ENCODE measurements around the gene GCNT1.

GCNT1 gene

GRCh38 chr9:76423216-76424177 lies 35.5 kb upstream of the GCNT1 start:
- Histone ChIP-seq H3K36me3 (ENCODE audit: control insufficient read depth in 1 of 2, insufficient read depth in 2 of 2, low read depth in 1 of 2, low read length in 2 of 2) (no peaks in the 10 kb centered on the region), H4K91ac (ENCODE audit: low read length) (no peak overlapping the region), H3K27me3 (ENCODE audit: control insufficient read depth in 1 of 2, insufficient read depth in 1 of 2, low read length in 2 of 2) (no peaks in the 10 kb centered on the region), H4K8ac (ENCODE audit: low read length) (no peak overlapping the region), H3K27ac (ENCODE audit: low read length, poor library complexity, severe bottlenecking) (no peak overlapping the region), H2AK5ac (ENCODE audit: low read length, severe bottlenecking) (no peak overlapping the region), H3K4ac (ENCODE audit: low read depth in 1 of 2, low read length in 2 of 2) (no peak overlapping the region), H3K18ac (ENCODE audit: low read depth in 1 of 2, low read length in 2 of 2) (no peak overlapping the region), H3K79me1 (replicated peaks; ENCODE audit: low read length, poor library complexity, severe bottlenecking) (no peaks in the 10 kb centered on the region), H3K23ac (ENCODE audit: low read length in 2 of 2) (no peak overlapping the region), H3K4me2 (ENCODE audit: low read length, poor library complexity, severe bottlenecking) (no peak overlapping the region), H3K14ac (ENCODE audit: low read length in 2 of 2) (no peak overlapping the region), H2BK120ac (ENCODE audit: low read depth, low read length) (no peak overlapping the region), H3K4me3 (ENCODE audit: insufficient read depth in 1 of 2, low read depth in 1 of 2, low read length in 2 of 2) (no peak overlapping the region), H3K9ac (ENCODE audit: low read length) (no peak overlapping the region), H3K4me1 (ENCODE audit: control insufficient read depth, insufficient read depth, low read depth, low read length) (no peaks in the 10 kb centered on the region), H2BK5ac (ENCODE audit: low read depth, low read length, poor library complexity, severe bottlenecking) (no peak overlapping the region), H3K9me3 (ENCODE audit: control insufficient read depth, low read length) (no peaks in the 10 kb centered on the region), H2AFZ (ENCODE audit: low read depth, low read length) (no peak overlapping the region), H2BK12ac (ENCODE audit: low read length in 2 of 2) (no peak overlapping the region), H2BK15ac (ENCODE audit: low read depth, poor library complexity, severe bottlenecking) (no peak overlapping the region)
- no peak for DNase-seq
- WGBS, result no CpG with 5 or more reads among the region's 2 CpGs

DNA sequence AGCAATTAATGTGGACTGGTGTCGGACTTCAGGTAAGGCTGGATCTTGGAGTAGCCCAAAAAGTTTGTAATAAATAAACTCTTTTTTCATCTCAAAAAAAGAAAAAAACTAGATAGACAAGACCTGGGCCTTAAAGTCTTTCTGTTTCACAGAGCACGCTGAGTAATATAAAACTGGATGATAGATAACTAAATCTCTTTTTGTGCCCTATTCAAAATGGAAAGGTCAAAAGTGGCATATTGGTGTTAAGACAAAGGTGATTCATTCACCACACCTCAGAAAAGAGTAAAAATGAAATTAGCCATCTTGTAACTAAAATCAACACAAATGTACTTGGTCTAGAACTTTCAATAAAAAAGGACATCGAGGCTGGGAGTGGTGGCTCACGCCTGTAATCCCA lies 34.5 kb upstream of the GCNT1 start:
- WGBS, result 89% methylated on average over 3 of the region's 4 CpGs
- no peak overlapping the region for H2BK120ac ChIP-seq (ENCODE audit: low read depth, low read length)
- H3K79me1 ChIP-seq (replicated peaks; ENCODE audit: low read length, poor library complexity, severe bottlenecking), result no peaks in the 10 kb centered on the region
- no peak overlapping the region for H3K4me3 ChIP-seq (ENCODE audit: insufficient read depth in 1 of 2, low read depth in 1 of 2, low read length in 2 of 2)
- no peak overlapping the region for H2BK5ac ChIP-seq (ENCODE audit: low read depth, low read length, poor library complexity, severe bottlenecking)
- no peak overlapping the region for H2BK15ac ChIP-seq (ENCODE audit: low read depth, poor library complexity, severe bottlenecking)
- H4K8ac ChIP-seq (ENCODE audit: low read length), result no peak overlapping the region
- no peaks in the 10 kb centered on the region for H3K9me3 ChIP-seq (ENCODE audit: control insufficient read depth, low read length)
- H3K27me3 ChIP-seq (ENCODE audit: control insufficient read depth in 1 of 2, insufficient read depth in 1 of 2, low read length in 2 of 2), result no peaks in the 10 kb centered on the region
- no peaks in the 10 kb centered on the region for H3K4me1 ChIP-seq (ENCODE audit: control insufficient read depth, insufficient read depth, low read depth, low read length)
- H3K4me2 ChIP-seq (ENCODE audit: low read length, poor library complexity, severe bottlenecking), result no peak overlapping the region
- no peak overlapping the region for H3K27ac ChIP-seq (ENCODE audit: low read length, poor library complexity, severe bottlenecking)
- no peak overlapping the region for H2AK5ac ChIP-seq (ENCODE audit: low read length, severe bottlenecking)
- no peak overlapping the region for H3K4ac ChIP-seq (ENCODE audit: low read depth in 1 of 2, low read length in 2 of 2)
- H3K36me3 ChIP-seq (ENCODE audit: control insufficient read depth in 1 of 2, insufficient read depth in 2 of 2, low read depth in 1 of 2, low read length in 2 of 2), result no peaks in the 10 kb centered on the region
- no peak overlapping the region for H3K23ac ChIP-seq (ENCODE audit: low read length in 2 of 2)
- no peak overlapping the region for H3K18ac ChIP-seq (ENCODE audit: low read depth in 1 of 2, low read length in 2 of 2)
- no peak overlapping the region for H2AFZ ChIP-seq (ENCODE audit: low read depth, low read length)
- H3K14ac ChIP-seq (ENCODE audit: low read length in 2 of 2), result no peak overlapping the region
- H2BK12ac ChIP-seq (ENCODE audit: low read length in 2 of 2), result no peak overlapping the region
- no peak for DNase-seq
- H3K9ac ChIP-seq (ENCODE audit: low read length), result no peak overlapping the region
- no peak overlapping the region for H4K91ac ChIP-seq (ENCODE audit: low read length)

DNA sequence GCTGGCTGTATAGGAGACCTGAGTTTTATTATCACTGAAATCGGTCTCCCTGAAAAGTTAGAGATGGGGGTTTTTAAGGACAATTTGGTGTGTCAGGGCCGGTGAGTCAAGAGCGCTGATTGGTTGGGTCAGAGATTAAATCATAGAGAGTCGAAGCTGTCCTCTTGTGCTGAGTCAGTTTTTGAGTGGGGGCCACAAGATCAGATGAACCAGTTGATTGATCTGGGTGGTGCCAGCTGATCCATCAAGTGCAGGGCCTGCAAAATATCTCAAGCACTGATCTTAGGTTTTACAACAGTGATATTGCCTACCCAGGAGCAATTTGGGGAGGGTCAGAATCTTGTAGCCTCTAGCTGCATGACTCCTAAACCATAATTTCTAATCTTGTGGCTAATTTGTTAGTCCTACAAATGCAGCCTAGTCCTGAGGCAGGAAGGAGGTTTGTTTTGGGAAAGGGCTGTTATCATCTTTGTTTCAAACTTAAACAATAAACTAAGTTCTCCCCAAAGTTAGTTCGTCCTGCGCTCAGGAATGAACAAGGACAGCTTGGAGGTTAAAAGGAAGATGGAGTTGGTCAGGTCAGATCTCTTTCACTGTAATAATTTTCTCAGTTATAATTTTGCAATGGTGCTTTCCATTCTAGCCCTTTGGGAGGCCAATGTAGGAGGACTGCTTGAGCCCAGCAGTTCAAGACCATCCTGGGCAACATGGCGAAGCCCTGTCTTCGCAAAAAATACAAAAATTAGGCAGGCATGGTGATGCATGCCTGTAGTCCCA lies 33.1 kb upstream of the GCNT1 start:
- Histone ChIP-seq H2BK15ac (ENCODE audit: low read depth, poor library complexity, severe bottlenecking) (no peak overlapping the region), H3K4ac (ENCODE audit: low read depth in 1 of 2, low read length in 2 of 2) (no peak overlapping the region), H3K79me1 (replicated peaks; ENCODE audit: low read length, poor library complexity, severe bottlenecking) (no peaks in the 10 kb centered on the region), H2BK12ac (ENCODE audit: low read length in 2 of 2) (no peak overlapping the region), H3K9ac (ENCODE audit: low read length) (no peak overlapping the region), H2BK5ac (ENCODE audit: low read depth, low read length, poor library complexity, severe bottlenecking) (no peak overlapping the region), H3K23ac (ENCODE audit: low read length in 2 of 2) (no peak overlapping the region), H2BK120ac (ENCODE audit: low read depth, low read length) (no peak overlapping the region), H3K4me2 (ENCODE audit: low read length, poor library complexity, severe bottlenecking) (no peak overlapping the region), H4K91ac (ENCODE audit: low read length) (no peak overlapping the region), H3K4me1 (ENCODE audit: control insufficient read depth, insufficient read depth, low read depth, low read length) (no peaks in the 10 kb centered on the region), H3K4me3 (ENCODE audit: insufficient read depth in 1 of 2, low read depth in 1 of 2, low read length in 2 of 2) (no peak overlapping the region), H3K18ac (ENCODE audit: low read depth in 1 of 2, low read length in 2 of 2) (no peak overlapping the region), H2AFZ (ENCODE audit: low read depth, low read length) (no peak overlapping the region), H3K27ac (ENCODE audit: low read length, poor library complexity, severe bottlenecking) (no peak overlapping the region), H3K36me3 (ENCODE audit: control insufficient read depth in 1 of 2, insufficient read depth in 2 of 2, low read depth in 1 of 2, low read length in 2 of 2) (no peaks in the 10 kb centered on the region), H3K27me3 (ENCODE audit: control insufficient read depth in 1 of 2, insufficient read depth in 1 of 2, low read length in 2 of 2) (no peaks in the 10 kb centered on the region), H3K9me3 (ENCODE audit: control insufficient read depth, low read length) (no peaks in the 10 kb centered on the region), H2AK5ac (ENCODE audit: low read length, severe bottlenecking) (no peak overlapping the region), H3K14ac (ENCODE audit: low read length in 2 of 2) (no peak overlapping the region), H4K8ac (ENCODE audit: low read length) (no peak overlapping the region)
- no peak for DNase-seq
- WGBS, result 92% methylated on average over 6 of the region's 8 CpGs

GRCh38 chr9:76426807-76427419 lies 32.1 kb upstream of the GCNT1 start:
- Histone ChIP-seq H3K18ac (ENCODE audit: low read depth in 1 of 2, low read length in 2 of 2) (no peak overlapping the region), H4K91ac (ENCODE audit: low read length) (no peak overlapping the region), H4K8ac (ENCODE audit: low read length) (no peak overlapping the region), H3K4me3 (ENCODE audit: insufficient read depth in 1 of 2, low read depth in 1 of 2, low read length in 2 of 2) (no peak overlapping the region), H3K14ac (ENCODE audit: low read length in 2 of 2) (no peak overlapping the region), H3K4ac (ENCODE audit: low read depth in 1 of 2, low read length in 2 of 2) (no peak overlapping the region), H2AFZ (ENCODE audit: low read depth, low read length) (no peak overlapping the region), H3K4me2 (ENCODE audit: low read length, poor library complexity, severe bottlenecking) (no peak overlapping the region), H3K9ac (ENCODE audit: low read length) (no peak overlapping the region), H3K9me3 (ENCODE audit: control insufficient read depth, low read length) (no peaks in the 10 kb centered on the region), H2BK5ac (ENCODE audit: low read depth, low read length, poor library complexity, severe bottlenecking) (no peak overlapping the region), H3K36me3 (ENCODE audit: control insufficient read depth in 1 of 2, insufficient read depth in 2 of 2, low read depth in 1 of 2, low read length in 2 of 2) (no peaks in the 10 kb centered on the region), H3K27ac (ENCODE audit: low read length, poor library complexity, severe bottlenecking) (no peak overlapping the region), H2BK12ac (ENCODE audit: low read length in 2 of 2) (no peak overlapping the region), H2BK15ac (ENCODE audit: low read depth, poor library complexity, severe bottlenecking) (no peak overlapping the region), H2BK120ac (ENCODE audit: low read depth, low read length) (no peak overlapping the region), H3K79me1 (replicated peaks; ENCODE audit: low read length, poor library complexity, severe bottlenecking) (no peaks in the 10 kb centered on the region), H3K23ac (ENCODE audit: low read length in 2 of 2) (no peak overlapping the region), H3K27me3 (ENCODE audit: control insufficient read depth in 1 of 2, insufficient read depth in 1 of 2, low read length in 2 of 2) (no peaks in the 10 kb centered on the region), H2AK5ac (ENCODE audit: low read length, severe bottlenecking) (no peak overlapping the region), H3K4me1 (ENCODE audit: control insufficient read depth, insufficient read depth, low read depth, low read length) (no peaks in the 10 kb centered on the region)
- WGBS, result 78% methylated on average over 4 of the region's 7 CpGs
- no peak for DNase-seq

Measured in mesenchymal stem cell (in vitro differentiated cells and primary cell).